ENCODE results near the gene ZNF48. TPM values are rescaled to one million over a fixed set of nuclear protein-coding genes. Genes with fewer than 3 reads are reported as not detected.
A peak's percentile ranks its signal among the peaks of the same experiment; 100 is the strongest.

ZNF48 gene
- total and polyA plus RNA-seq, 2 donors (not counting 1 experiment from before 2014, with no cell fraction given): 8.4 to 13.3 TPM

DNA sequence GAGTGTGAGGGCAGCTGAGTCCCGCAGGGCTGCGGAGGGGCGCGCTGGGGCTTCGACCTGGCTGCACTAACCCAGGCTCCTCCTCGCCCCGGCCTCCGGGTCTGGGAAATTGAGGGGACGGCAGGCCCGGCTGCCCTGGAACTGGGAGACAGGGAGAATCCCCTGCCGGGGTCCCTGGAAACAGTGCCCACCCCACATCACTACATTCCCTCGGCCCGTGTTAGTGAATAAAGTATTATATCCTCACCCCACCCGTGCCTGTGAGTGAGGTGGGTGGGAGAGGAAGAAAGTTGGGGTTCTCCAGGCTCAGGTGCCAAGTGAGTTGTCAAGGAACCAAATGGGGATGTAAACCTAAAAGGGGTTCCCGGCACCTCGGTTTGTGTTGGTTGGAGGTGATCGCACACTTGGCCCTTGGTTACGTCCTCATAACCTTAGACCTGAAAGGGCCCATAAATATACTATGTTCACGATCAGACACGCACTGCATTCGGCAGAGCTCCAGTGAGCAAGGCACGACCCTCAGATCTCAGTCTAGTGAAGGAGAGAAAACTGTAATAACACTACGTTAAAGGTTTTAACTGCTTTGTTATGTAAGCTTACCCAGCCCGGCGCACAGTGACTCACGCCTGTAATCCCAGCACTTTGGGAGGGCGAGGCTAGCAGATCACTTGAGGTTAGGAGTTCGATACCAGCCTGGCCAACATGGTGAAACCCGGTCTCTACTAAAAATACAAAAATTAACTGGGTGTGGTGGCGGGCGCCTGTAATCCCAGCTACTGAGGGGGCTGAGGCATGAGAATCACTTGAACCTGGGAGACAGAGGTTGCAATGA lies 23.3 kb downstream of the ZNF48 start:
- 78% methylated on average over 15 of the region's 31 CpGs for WGBS (ENCODE audit: insufficient coverage)
- Histone ChIP-seq H4K20me1 (ENCODE audit: control insufficient read depth, insufficient read depth, low read length, poor library complexity, severe bottlenecking) (no peaks in the 10 kb centered on the region), H3K27ac (ENCODE audit: low read length in 2 of 2) (peak overlapping the region; percentile 47 to 73), H3K9me3 (ENCODE audit: control extremely low read depth in 1 of 3, control insufficient read depth in 2 of 3, insufficient read depth in 1 of 3, low read length in 2 of 3) (no peaks in the 10 kb centered on the region), H3K4me3 (ENCODE audit: control extremely low read depth in 1 of 5, extremely low read depth in 1 of 5, insufficient read depth in 1 of 5, low read depth in 2 of 5, low read length in 4 of 5) (peak overlapping the region in 4 of 5 experiments; percentile 44 to 75 (median 68)), H2AFZ (ENCODE audit: insufficient read depth, low read depth, low read length, poor library complexity, severe bottlenecking) (peak overlapping the region; percentile 84), H3K9ac (ENCODE audit: low read length) (peak overlapping the region; percentile 70), H3K79me2 (ENCODE audit: control insufficient read depth, insufficient read depth, low read length) (peaks cover 13% of the 10 kb centered on the region), H3K4me2 (replicated peaks; ENCODE audit: low read depth, low read length, poor library complexity, severe bottlenecking) (peak overlapping the region; percentile 82), H3K36me3 (replicated peaks in 1 of 2; ENCODE audit: control extremely low read depth in 1 of 2, control insufficient read depth in 1 of 2, extremely low read depth in 1 of 2, insufficient read depth in 2 of 2, low read length in 1 of 2) (peaks cover 2 to 18% of the 10 kb centered on the region in 2 experiments), H3K27me3 (replicated peaks in 1 of 4; ENCODE audit: control extremely low read depth in 1 of 4, control insufficient read depth in 3 of 4, insufficient read depth in 4 of 4, low read length in 3 of 4) (no peaks in the 10 kb centered on the region), H3K4me1 (ENCODE audit: control insufficient read depth in 2 of 2, insufficient read depth in 2 of 2, low read length in 2 of 2) (peaks cover 5 to 12% of the 10 kb centered on the region in 2 donors)
- ATAC-seq (ENCODE audit: low read depth): no peak
- H3K9me3 Mint-ChIP-seq (ENCODE audit: insufficient read depth): no peaks in the 10 kb centered on the region
- H3K27me3 Mint-ChIP-seq: no peaks in the 10 kb centered on the region
- TF ChIP-seq EZH2 (IDR thresholded peaks at IDR 0.05; ENCODE audit: borderline replicate concordance, insufficient read depth, low read depth, low read length, poor library complexity, severe bottlenecking) (no peak), CTCF (IDR thresholded peaks at IDR 0.05) (peak; percentile 4)
- no peak for DNase-seq
- H3K4me3 Mint-ChIP-seq: peak overlapping the region; percentile 77
- intact Hi-C loops (cut with micrococcal nuclease): loop anchor here (1.0 to 5.0 kb wide), 4 partner anchors 11 to 279 kb away; partner anchors contain the start of genes SEPHS2, SRCAP and ZNF768
- peaks cover 7% of the 10 kb centered on the region for H3K4me1 Mint-ChIP-seq
- ChIA-PET POLR2A (interaction anchor here (0.5 to 1.9 kb wide), 21 partner anchors 9 to 1479 kb away, joined by 3 to 18 read pairs (median 4); partner anchors contain the start of genes CORO1A, DCTPP1, PRR14 and SEPHS2), CTCF (interaction anchor here (0.8 to 5.3 kb wide), 17 partner anchors 10 to 327 kb away, joined by 3 to 43 read pairs (median 4); partner anchors contain the start of genes DCTPP1, SEPTIN1, TBC1D10B and TBX6)
- peak overlapping the region; percentile 72 for H3K27ac Mint-ChIP-seq
